Brain microvascular endothelial cell (primary cell): ENCODE measurements around the gene NCBP1.

Experiments
- DNase-seq: peaks from one replicate; pipeline ENCODE4 v3.0.0-alpha.2; 2020
- H3K27ac ChIP-seq: fragments of 250-450 bp; sonication (Bioruptor Pico); 2 replicates; pipeline ENCODE4 v1.5.1; 2020; ENCODE audit warnings: mild to moderate bottlenecking, moderate library complexity
- H3K27me3 ChIP-seq: fragments of 250-450 bp; sonication (Bioruptor Pico); replicated peaks from 2 replicates; pipeline ENCODE4 v1.5.1; 2020; ENCODE audit warnings: mild to moderate bottlenecking
- H3K36me3 ChIP-seq: fragments of 250-450 bp; sonication (Bioruptor Pico); replicated peaks from 2 replicates; pipeline ENCODE4 v1.5.1; 2020; ENCODE audit warnings: mild to moderate bottlenecking
- H3K4me3 ChIP-seq: 2 replicates; pipeline ENCODE4 v1.5.1; 2011; ENCODE audit warnings: low read depth, mild to moderate bottlenecking, control low read depth, low read length, moderate library complexity
- CTCF ChIP-seq: IDR thresholded peaks from 2 replicates; pipeline ENCODE4 v1.5.1; 2011; ENCODE audit warnings: low read depth, mild to moderate bottlenecking, moderate library complexity, low read length, control low read depth, inconsistent platforms; ENCODE audit errors: missing control alignments
- in situ Hi-C: cut with HindIII; loops from 2 replicates; pipeline ENCODE4 v1.10.0; 2017; ENCODE audit warnings: low sequenced_read_pairs, low pct_ligation_motif_present

Gene NCBP1

DNA sequence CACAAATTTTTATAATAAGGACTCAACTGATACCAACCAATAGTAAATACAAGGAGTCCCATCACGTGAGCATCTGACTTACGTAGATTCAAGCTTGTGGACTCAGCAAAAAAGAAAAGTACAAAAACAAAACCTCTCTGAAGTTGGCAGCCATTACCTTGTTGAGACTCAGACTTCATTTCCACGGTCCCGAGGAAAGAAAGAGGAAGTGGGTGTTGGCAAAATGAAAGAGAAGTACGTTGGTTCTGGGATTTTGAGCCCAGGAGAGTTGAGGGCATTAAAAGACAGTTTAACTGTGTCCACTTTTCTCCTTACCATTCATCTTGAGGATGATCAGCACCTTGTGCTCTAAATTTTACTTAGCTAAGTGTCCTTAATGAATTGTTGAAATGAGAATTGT, 26.7 kb downstream of the NCBP1 start:
- H3K27ac ChIP-seq: no peak overlapping the region

GRCh38 chr9:97660847-97661246, 27.2 kb downstream of the NCBP1 start:
- no peak for TF ChIP-seq CTCF
- Histone ChIP-seq H3K27me3 (no peaks in the 10 kb centered on the region), H3K27ac (no peak overlapping the region), H3K36me3 (peaks cover 80% of the 10 kb centered on the region), H3K4me3 (no peak overlapping the region)
- DNase-seq: no peak
- in situ Hi-C loops: no loop called here

More for the DNA sequence above, 26.7 kb downstream of the NCBP1 start:
- no peak for DNase-seq
- Histone ChIP-seq H3K36me3 (peaks cover 83% of the 10 kb centered on the region), H3K4me3 (no peak overlapping the region), H3K27me3 (no peaks in the 10 kb centered on the region)
- no peak for TF ChIP-seq CTCF
- in situ Hi-C loops: no loop called here

DNA sequence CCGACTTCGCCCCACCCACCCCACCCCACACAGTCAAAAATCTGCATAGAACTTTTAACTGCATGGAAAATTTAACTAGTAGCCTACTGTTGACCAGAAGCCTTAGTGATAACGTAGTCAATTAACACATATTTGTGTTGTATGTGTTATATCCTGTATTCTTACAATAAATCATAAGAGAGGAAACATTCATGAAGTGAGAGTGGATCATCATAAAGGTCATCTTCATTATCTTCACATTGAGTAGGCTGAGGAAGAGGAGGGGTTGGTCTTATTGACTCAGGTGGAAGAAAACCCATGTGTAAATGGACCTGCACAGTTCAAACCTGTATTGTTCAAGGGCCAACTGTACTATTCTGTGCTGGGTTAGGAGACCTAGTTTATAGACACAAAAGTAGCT, 32.1 kb downstream of the NCBP1 start:
- Histone ChIP-seq H3K4me3 (no peak overlapping the region), H3K27me3 (no peaks in the 10 kb centered on the region), H3K27ac (no peak overlapping the region), H3K36me3 (peaks cover 79% of the 10 kb centered on the region)
- TF ChIP-seq CTCF: no peak
- in situ Hi-C loops: no loop called here
- DNase-seq: no peak

DNA sequence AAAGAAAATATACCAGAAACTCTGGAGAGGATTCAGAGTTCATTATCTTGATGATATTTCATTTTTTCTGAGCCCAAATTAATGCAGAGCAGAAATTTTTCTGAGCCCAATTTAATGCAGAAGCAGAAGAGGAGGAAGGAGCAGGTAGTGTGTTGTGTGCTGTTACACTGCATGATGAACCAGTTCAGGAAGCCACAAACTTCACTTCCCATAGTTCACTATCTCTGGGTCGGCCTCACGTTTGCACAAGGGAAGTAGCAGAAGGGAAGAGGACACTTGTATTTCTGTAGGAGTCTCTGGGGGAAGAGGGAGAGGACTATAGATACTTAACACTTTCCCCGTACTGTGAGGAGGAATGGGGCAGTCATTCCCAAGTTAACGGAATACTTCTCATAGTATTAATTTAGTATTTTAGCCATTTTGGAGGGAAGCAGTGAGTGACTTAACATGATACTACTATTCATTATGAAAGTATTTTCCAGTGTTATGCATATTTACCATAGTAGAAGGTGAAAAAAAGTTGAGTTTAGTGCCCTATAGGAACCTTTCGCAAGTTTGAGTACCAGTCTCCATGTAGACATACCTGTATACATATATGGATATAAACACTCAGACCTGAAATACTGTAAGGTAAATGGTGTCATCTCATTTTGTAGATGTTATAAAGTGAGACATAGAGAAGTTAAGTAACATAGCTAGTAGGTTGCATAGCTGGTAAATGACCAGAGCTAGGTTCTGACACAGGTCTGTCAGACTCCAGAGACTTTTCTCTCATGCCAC, 33.5 kb downstream of the NCBP1 start:
- peaks cover 83% of the 10 kb centered on the region for H3K36me3 ChIP-seq
- no peak for DNase-seq
- H3K4me3 ChIP-seq: no peak overlapping the region
- H3K27ac ChIP-seq: no peak overlapping the region
- in situ Hi-C loops: no loop called here
- TF ChIP-seq CTCF: no peak
- H3K27me3 ChIP-seq: no peaks in the 10 kb centered on the region

DNA sequence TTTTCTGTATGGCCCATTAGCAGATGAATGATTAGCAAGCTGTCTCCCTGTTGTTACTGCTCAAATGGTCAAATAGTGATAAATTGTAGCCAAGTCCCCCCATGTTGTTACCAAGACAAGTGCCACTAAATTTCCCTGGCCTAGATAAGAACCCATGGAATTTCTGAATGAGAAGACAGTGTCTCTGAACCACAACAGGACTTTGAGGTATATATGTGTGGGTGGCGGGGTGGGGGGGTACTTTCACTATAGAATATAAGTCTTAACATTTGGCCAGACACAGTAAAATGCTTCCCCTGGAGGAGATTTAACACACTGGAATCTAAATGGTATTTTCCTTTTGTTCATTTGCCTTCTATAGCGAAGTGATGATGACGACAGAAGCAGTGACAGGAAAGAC, 34.9 kb downstream of the NCBP1 start:
- no peak for DNase-seq
- Histone ChIP-seq H3K27me3 (no peaks in the 10 kb centered on the region), H3K36me3 (peaks cover 87% of the 10 kb centered on the region), H3K27ac (no peak overlapping the region), H3K4me3 (no peak overlapping the region)
- in situ Hi-C loops: no loop called here
- no peak for TF ChIP-seq CTCF

DNA sequence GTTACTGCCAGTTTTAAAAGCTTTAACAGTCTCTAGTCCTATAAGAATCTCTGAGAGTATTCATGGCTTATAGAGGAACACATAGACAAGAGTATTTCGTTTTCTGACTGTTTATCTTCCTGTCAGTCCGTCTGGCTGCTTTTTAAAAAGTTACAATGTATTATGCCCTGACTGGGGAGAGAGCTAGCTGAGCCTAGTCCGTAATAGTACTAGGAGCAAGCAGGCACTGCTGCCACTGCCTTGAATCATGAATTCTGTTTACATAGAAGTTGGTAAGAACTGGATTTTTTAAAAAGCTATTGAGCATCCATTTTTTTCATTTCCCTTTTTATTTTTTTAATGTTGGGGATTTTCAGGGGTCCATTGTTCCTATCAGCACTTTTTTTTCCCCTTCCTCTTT, 37.0 kb downstream of the NCBP1 start:
- DNase-seq: no peak
- no peak overlapping the region for H3K27ac ChIP-seq
- TF ChIP-seq CTCF: no peak
- no peaks in the 10 kb centered on the region for H3K27me3 ChIP-seq
- peaks cover 85% of the 10 kb centered on the region for H3K36me3 ChIP-seq
- in situ Hi-C loops: no loop called here
- H3K4me3 ChIP-seq: no peak overlapping the region
